ENCODE data around the gene ALOX5AP.

The ALOX5AP gene

GRCh38 chr13:30770929-30771328 is 35.6 kb downstream of the ALOX5AP start:
- DNase-seq, result no peak

DNA sequence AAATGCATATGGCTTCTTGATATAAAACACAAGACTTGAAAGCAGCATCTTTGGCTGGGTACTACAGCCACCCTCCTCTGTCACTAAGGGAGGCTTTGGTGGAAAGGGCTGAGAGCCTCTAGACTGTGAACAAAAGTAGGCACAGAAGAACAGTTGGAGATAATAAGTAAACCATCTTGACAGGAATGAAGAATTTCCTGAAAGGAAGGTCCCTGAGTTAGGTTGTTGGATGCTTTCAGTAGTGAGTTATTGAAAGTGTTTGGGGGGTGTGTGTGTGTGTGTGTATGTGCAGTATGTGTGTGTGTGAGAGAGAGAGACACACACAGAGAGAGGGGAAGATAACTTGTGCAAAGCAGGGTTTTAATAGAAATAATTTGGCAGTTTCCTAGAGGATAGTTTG is 38.2 kb downstream of the ALOX5AP start:
- no peak for DNase-seq

GRCh38 chr13:30774214-30774730 is 38.9 kb downstream of the ALOX5AP start:
- no peak for DNase-seq

DNA sequence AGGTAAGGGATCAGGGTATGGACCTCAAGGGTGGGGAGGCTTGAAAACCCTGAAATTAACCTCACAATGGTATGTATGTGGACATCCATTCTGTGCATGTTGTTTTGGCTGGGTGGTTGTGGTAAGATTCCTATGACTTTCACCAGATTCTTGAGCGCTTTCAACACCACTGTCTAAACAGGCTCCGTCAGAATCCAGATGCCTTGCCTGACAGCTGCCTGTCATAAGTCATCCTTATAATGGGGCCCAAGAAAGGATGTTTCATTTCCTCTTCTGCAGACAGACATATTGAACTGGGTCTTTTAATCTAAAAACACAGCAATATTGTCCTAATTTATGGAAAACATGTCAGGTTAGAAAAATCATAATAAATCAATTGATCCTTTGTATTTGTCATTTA is 41.3 kb downstream of the ALOX5AP start:
- DNase-seq, result no peak

DNA sequence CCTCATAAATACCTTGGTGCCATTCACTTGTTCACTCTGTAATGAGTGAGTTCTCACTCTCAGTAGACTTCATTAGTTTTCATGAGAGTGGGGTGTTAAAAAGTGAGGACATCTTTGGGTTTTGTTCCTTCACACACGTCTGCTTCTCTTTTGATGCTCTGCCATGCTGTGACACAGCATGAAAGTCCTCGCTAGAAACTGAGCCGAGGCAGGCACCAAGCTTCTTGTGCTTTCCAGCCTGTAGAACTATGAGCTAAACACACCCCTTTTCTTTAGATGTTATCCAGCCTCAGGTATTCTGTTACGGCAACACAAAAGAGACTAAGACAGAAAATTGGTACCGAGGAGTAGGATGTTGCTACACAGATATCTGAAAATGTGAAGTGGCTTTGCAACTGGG is 43.7 kb downstream of the ALOX5AP start:
- no peak for DNase-seq

DNA sequence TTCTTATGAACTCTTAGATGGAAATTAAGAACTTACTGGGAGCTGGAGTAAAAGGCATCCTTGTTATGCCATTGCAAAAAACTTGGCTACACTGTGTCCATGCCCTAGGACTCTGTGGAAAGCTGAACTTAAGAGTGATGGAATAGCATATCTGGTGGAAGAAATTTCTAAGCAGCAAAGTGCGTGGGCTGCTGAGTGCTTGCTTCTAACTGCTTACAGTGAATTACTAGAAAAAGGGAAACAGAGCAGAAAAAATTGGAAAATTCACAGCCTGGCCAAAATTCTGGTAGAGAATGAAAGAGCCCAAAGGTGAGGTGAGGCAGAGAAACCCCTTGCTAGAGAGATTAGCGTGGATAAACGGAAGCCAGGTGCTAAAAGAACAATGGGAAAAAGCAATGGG is 44.3 kb downstream of the ALOX5AP start:
- DNase-seq, result no peak

GRCh38 chr13:30780338-30780981 is 45.1 kb downstream of the ALOX5AP start:
- no peak for DNase-seq

DNA sequence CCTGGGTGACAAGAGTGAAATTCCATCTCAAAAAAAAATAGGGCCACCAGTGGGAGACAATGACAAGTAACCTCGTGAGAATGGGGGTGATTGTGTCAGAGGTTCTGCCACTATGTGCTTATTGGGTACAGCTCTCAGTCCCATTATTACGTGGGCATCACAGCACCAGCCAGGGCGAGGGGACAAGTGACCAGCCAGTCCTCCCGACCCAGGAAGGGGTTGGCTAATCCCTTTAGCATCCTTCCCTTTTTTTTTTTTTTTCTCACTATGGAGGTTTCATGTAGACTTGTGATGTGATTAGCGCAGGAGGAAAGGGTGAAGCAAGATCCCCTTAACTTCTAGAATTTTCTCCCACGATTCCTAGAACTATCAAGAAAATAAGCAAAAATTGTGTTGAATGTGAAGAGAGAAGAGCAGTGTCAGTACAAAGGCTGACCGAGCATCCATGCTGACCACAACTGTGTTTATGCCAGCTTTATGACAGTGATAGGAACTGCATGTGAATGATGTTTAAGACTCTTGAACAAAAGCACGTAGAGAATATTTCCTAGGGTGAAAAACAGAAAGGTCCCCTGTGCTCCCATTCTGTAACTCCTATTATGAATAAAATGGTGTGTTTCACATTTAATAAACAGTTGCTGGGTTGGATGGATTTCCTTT is 50.0 kb downstream of the ALOX5AP start:
- no peak for DNase-seq

DNA sequence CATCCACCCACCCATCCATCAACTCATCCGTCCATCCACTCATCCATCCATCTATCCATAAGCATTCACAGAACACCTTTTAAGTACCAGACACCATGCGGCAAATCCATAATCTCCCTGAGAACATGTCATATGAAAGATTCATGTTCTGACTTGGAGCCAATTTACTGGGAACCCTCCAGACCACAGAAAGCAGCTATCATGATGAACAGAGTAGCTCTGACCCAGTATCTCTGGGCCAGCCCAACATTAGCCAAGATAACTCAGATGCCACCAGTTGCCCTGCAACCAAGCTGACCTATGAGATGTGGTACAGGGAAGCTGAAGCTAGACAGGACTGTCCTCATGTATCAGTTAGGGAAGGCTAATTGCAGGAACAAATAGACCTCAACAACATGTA is 51.3 kb downstream of the ALOX5AP start:
- DNase-seq, result no peak

DNA sequence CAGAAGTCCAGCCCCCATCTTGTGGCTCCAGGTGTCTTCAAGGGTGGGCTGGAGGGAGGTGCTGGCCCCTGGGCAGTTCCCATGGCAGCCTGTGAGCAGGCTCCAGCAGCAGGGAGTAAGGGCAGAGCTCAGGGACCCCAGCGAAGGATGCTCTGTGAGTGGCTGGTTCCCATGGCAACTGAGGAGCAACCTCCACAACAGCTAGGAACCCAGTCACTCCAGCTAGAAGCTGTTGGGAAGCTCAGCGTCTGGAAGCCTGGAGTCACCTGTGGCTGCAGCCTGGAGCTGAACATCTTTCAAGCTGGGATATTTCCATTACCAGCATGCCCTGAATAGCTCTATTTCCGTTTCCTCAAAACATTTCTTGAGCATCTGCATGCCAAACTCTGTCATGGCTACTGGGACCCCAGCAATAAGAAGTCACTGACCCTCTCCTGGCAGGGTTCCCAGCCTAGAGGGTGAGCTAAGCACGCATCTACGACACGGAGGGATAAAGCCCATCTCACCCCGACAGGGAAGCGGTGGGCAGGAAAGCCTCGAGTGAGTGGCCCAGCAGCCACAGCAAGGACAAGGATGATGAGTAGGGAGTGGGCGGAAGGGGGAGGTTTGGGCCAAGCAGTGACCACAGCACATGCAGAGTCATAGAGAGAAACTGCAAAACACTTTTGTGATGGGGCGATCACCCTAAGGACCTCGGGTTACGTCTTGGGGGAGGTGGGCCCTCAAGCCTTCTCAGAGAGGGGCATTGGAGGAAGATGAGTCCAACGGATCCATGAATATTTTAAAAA is 52.6 kb downstream of the ALOX5AP start:
- DNase-seq, result no peak

DNA sequence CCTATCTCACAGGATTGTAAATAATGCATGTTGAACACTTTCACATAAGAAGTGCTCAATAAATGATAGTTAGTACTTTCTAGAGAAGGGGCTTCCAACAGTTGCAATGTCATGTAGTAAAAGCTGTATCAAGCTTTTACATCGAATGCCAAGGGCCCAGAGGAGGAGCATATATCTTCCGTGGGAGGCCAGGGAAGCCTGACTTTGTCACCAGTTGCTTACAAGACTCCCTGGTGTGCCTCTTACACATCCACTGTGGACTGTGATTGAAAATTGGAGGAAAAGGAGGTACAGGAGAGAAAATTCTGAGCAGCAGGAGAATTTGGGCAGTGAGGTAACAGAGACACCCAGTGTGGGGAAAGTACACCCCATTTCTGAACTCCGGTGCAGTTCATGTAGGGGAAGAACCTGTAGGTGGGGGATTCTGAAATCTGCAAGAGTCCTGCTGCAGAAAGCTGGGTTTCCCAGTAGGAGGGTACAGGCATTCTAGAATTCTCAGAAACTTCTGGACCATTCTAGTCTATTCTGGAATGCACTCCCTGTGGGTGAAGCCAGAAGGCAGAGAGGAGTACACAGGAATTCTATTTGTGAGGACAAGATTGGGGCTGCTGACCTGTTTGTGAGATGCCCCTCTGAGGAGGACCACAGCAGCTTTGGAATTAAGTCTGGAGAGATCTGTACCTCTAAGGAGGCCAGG is 54.0 kb downstream of the ALOX5AP start:
- DNase-seq, result no peak

- no peak for DNase-seq
These were observed 55.2 kb downstream of the ALOX5AP start for GRCh38 chr13:30790592-30790991.

DNA sequence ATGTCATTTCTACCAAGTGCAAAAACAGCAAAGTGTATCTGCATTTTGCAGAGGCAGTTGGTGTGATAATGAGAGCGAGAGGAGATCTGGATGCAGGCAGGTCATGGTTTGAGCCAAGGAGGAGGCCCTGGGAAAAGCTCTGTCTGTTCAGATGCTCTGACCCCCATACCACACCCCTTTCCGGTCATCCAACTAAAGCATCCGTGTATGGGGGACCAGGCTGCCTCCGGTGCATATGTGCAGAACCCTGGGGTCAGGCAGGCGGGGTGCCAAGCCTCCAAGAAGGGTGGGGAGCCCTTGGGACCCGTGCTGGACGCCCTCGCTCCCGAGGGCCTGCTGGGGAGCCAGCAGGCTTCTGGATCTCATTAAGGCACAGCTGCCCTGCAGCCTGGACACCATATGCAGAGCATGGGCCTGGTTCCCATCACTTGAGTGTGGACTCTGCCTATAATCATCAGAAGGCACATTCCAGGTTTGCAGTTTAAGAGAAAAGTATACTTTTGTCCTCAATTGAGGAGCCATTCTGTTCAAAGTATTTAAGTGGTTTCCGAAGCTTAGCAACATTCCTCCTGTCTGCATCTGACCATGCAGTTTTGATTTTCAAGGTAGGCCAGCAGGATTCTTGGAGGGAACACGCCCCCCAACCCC is 56.1 kb downstream of the ALOX5AP start:
- no peak for DNase-seq

GRCh38 chr13:30792285-30793000 is 57.1 kb downstream of the ALOX5AP start:
- DNase-seq, result peak; percentile 26

DNA sequence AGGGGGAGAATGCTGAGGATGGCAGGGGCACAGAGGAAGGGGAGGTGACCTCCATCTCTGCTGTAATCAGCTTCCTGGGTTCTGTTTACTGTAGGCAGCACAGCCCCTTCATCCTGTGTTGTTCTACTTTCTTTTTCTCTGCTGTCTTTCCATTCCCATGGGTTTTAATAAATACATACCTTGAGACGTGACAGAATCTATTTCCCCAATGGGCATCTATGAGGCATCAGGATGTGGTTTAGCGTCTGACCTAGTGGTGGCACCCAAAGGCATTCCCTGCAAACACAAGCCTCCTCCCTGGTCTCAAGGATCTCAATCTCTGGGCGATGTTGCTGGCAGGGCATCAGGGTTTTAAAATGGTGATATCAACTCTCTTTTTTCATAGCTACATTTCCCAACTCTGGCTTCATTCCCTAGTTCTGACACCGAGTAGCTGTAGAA is 60.8 kb downstream of the ALOX5AP start:
- DNase-seq, result no peak

DNA sequence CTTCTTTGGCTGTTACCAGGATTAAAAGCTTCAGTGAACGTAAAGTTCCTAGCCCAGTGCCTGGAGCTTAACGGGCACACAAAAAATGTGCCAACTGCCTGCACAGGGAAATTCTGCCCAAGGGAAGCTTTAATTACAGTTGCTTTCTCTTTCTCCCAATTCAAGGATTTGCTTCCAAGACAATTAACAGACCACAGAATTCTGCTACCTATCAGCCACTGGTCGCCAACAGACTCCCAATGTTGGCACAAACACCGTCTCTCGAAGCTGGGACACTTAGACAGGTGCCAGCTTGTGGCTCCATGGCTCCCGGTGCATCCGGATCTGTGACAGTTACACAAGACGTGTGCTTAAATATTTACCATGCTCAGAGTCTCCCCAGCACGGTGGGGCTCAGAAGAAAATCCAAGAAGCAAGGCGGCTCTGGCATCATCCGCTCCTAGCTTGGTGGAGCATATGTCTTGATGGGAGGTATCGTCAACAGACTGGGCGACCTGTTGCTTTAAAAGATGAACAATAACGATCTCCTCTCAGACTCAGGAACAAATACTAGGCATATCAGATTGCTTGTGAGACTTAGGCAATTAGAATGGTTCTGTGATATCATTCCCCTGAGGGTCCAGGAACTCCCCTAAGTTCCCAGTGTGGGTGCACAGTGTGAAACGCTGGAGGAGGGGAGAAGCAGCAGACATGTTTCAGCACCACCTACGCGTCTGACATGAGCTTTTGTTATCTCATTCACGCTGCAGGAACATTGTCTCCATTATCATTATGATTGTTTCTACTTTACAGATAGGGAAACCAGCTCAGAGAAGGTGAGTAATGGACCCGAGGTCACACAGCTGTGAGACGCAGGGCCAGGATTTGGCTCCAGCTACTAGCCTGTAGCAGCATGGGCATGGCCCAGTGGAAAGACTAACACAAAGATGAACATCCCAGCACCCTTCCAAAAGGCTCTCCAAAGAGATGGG is 61.6 kb downstream of the ALOX5AP start:
- DNase-seq, result no peak

DNA sequence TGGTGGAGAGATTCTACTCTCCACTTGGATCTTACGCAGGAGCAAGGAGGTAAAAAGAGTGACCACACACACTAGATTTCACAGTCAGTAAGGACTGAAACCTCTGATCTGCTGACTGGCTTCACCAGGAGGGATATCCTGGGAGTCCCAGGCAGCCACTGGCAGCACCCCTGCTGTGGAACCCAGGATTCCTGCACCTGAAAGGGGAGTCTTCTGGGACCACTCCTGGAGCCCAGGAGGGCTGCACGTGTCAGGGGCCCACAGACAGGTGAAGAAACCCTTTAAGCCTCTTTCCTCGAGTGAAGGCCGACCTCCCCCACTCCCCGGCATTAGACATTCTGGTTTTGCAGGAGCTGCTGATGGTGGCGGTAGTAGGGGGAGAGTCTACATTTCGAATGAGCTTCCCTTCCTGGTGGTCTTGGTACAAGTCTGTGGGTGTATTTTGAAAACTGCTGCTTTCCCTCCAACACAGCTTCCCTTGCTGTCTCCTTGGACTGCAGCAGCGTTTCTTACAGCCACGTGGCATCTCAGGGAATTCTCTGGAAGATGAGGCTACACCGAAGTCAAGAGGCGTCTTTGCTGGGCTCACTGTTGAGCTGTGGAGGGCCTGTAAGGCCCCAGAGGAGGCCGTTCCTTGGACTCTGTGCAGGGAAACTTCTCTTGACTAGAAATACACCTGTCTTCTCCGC is 62.6 kb downstream of the ALOX5AP start:
- DNase-seq, result no peak

DNA sequence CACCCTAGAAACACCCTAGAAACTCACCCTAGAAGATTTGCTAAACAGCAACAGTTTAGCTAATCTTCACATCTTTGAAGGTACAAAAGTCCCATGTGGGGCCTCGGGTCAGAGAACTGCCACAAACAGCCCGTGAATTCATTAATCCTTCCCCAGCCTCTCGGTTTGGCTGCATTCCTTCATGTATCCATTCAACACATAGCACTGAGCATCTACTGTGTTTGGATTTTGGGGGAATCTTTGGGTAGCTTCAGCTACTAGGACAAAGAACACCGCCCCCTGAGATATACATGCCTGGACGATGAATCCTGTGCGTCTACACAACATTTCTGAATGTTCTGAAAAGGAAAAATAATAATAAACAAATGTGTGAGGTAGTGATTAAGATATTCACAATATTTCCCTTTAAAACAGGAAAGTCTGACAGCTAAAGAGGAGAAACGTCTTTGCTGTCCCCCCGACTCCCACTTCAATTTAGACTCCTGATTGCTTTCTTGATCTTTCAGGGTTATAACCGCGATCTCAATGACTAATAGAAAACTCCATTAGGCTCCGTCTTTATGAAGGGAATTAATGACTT is 63.5 kb downstream of the ALOX5AP start:
- DNase-seq, result no peak

DNA sequence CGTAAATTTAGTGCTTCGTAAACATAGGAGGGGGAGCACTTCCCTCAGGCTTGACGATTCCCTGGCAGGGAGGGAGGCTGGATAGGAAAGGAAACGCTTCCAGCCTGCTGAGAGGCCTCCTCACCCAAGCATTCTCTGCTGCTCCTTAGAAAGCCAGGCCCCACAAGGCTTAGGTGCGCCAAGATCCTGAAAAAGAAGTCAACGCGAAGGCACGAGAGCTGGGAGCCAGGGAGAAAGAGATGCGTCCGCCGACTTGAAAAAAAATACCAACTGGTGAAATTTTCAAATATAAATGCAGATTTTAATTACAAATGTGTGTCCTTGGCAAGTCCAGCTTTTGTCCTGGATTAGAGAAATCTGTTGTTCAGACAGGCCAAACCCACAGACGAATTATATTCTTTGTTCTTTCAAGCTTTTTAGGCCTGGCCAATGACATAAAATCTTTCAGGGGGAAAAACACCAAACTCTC is 64.0 kb downstream of the ALOX5AP start:
- DNase-seq, result no peak

DNA sequence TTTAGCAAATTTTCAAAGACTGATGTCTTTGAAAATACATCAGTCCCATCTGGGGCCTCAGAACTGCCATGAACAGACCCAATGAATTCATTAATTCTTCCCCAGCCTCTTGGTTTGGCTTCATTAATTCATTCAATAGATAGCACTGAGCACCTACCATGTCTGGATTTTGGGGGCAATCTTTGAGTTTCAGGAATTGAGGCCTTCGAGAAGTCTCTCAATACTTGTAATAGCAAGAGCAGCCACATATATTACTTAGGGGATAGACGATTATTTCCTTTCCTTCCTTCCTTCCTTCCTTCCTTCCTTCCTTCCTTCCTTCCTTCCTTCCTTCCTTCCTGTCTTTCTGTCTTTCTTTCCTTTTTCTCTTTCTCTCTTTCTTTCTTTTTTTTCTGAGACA is 64.8 kb downstream of the ALOX5AP start:
- no peak for DNase-seq

All from COR-L47 (cell line).